H1 (cell line): ENCODE measurements around the gene NUTM2F.
"Not testable (repeated sequence)": the region's sequence is repeated elsewhere in the genome, so short reads cannot be mapped to it uniquely, and the experiment has no call there.

Source experiments
- CBX5 ChIP-seq: fragments of 300-800, 300-1000 bp; sonication (generic); IDR thresholded peaks from 2 replicates; pipeline ENCODE4 v1.7.1; 2016; ENCODE audit warnings: antibody characterized with exemption, low read length, low read depth
- CHD7 ChIP-seq: fragments of 300-600 bp; sonication (generic); IDR thresholded peaks from 2 replicates; pipeline ENCODE4 v1.7.1; 2012; ENCODE audit warnings: low read length, moderate library complexity, mild to moderate bottlenecking, inconsistent platforms; ENCODE audit not compliant: insufficient replicate concordance
- CTCF ChIP-seq, 3 experiments: IDR thresholded peaks; 1 replicate in 2 of 3; 2 replicates in 1 of 3; pipeline versions ENCODE4 v1.5.1 to v1.6.1; 2011; ENCODE audit warnings: low read length in 3 of 3, mild to moderate bottlenecking in 3 of 3, inconsistent platforms in 2 of 3, low read depth in 1 of 3, moderate library complexity in 1 of 3; ENCODE audit not compliant: insufficient read depth in 1 of 3; ENCODE audit errors: control extremely low read depth in 1 of 3
- JUND ChIP-seq: IDR thresholded peaks from 2 replicates; pipeline ENCODE4 v1.6.1; 2011; ENCODE audit warnings: mild to moderate bottlenecking, improper control_type of control experiment, low read length
- KDM1A ChIP-seq: fragments of 200-600, 300-600 bp; sonication (generic); IDR thresholded peaks from 2 replicates; pipeline ENCODE4 v1.7.1; 2016; ENCODE audit warnings: mild to moderate bottlenecking, low read length, borderline replicate concordance
- POLR2A ChIP-seq, 2 experiments: IDR thresholded peaks; 1 replicate in 1 of 2; 2 replicates in 1 of 2; pipeline ENCODE4 v1.6.1; 2011; ENCODE audit warnings: low read depth in 2 of 2, low read length in 2 of 2, mild to moderate bottlenecking in 2 of 2; ENCODE audit errors: control extremely low read depth in 1 of 2
- POLR2AphosphoS5 ChIP-seq: IDR thresholded peaks from 2 replicates; pipeline ENCODE4 v1.6.1; 2011; ENCODE audit warnings: low read depth, low read length

GRCh38 chr9:94364093-94364614, 35.7 kb upstream of the NUTM2F start:
- not testable (repeated sequence) for TF ChIP-seq POLR2AphosphoS5; CTCF (IDR thresholded peaks at IDR 0.05; ENCODE audit: control extremely low read depth in 1 of 3, insufficient read depth in 1 of 3, low read depth in 1 of 3, low read length in 3 of 3); CBX5; POLR2A (IDR thresholded peaks at IDR 0.05; ENCODE audit: control extremely low read depth in 1 of 2, low read depth in 2 of 2, low read length in 2 of 2); JUND; CHD7; KDM1A
